IMR-90 (cell line): ENCODE results near the gene PLEKHG7. TPM values are rescaled to one million over a fixed set of nuclear protein-coding genes. Genes with fewer than 3 reads are reported as not detected.

Experiments used
- ATAC-seq: fragments of 200-7000 bp; cut with Tn5 transposase; 2 replicates; pipeline ENCODE4 v1.9.1; 2020; ENCODE audit warnings: low read depth, mild to moderate bottlenecking, moderate library complexity
- BruUV-seq: library from RNA; stranded (reverse); fragments of 400-500 nt; replicated peaks from 2 replicates; lab custom pipeline; 2021; lab: Mats Ljungman, UMichigan
- CTCF ChIA-PET: fragments of 300-600 bp; formaldehyde crosslinking; extraction: SDS; loops from one replicate; lab custom pipeline; 2021; ENCODE audit warnings: antibody characterized with exemption; lab: Yijun Ruan, JAX
- POLR2A ChIA-PET: fragments of 300-600 bp; sonication (Branson Sonifier 250); formaldehyde crosslinking; loops from one replicate; lab custom pipeline; 2022; ENCODE audit warnings: antibody characterized with exemption; ENCODE audit not compliant: unreplicated experiment; lab: Charles Lee
- DNase-seq: peaks from one replicate; pipeline ENCODE4 v3.0.0; 2013
- H2AFZ ChIP-seq: replicated peaks from 2 replicates; pipeline ENCODE3; 2013; ENCODE audit warnings: low read length, mild to moderate bottlenecking; ENCODE audit not compliant: poor library complexity
- H2AK5ac ChIP-seq: 2 replicates; pipeline ENCODE4 v1.6.1; 2013; ENCODE audit warnings: low read depth, low read length, inconsistent platforms
- H2AK9ac ChIP-seq: replicated peaks from 2 replicates; pipeline ENCODE3; 2013; ENCODE audit warnings: mild to moderate bottlenecking, low read depth, low read length, moderate library complexity; ENCODE audit not compliant: poor library complexity
- H2BK120ac ChIP-seq: 2 replicates; pipeline ENCODE4 v1.6.1; 2013; ENCODE audit warnings: low read depth, low read length, inconsistent platforms
- H2BK15ac ChIP-seq: 3 replicates; pipeline ENCODE4 v1.6.1; 2013; ENCODE audit warnings: low read depth, low read length, inconsistent platforms
- H2BK20ac ChIP-seq: 2 replicates; pipeline ENCODE4 v1.6.1; 2013; ENCODE audit warnings: low read depth, mild to moderate bottlenecking, inconsistent platforms, low read length, moderate library complexity
- H2BK5ac ChIP-seq: 2 replicates; pipeline ENCODE4 v1.6.1; 2013; ENCODE audit warnings: mild to moderate bottlenecking, low read depth, low read length, inconsistent platforms; ENCODE audit not compliant: poor library complexity, severe bottlenecking
- H3K14ac ChIP-seq: replicated peaks from 2 replicates; pipeline ENCODE4 v1.6.1; 2013; ENCODE audit warnings: low read depth, low read length, inconsistent platforms
- H3K18ac ChIP-seq: 2 replicates; pipeline ENCODE4 v1.6.1; 2013; ENCODE audit warnings: low read depth, low read length, control low read depth
- H3K23ac ChIP-seq: 2 replicates; pipeline ENCODE4 v1.6.1; 2013; ENCODE audit warnings: low read depth, low read length, inconsistent platforms
- H3K27ac ChIP-seq: 2 replicates; pipeline ENCODE4 v1.5.1; 2013; ENCODE audit warnings: mild to moderate bottlenecking, control low read depth, low read length; ENCODE audit not compliant: insufficient read depth
- H3K27me3 ChIP-seq: 2 replicates; pipeline ENCODE4 v1.6.1; 2013; ENCODE audit warnings: low read length; ENCODE audit not compliant: control insufficient read depth, insufficient read depth
- H3K36me3 ChIP-seq: 2 replicates; pipeline ENCODE4 v1.6.1; 2013; ENCODE audit warnings: low read length, mixed read lengths; ENCODE audit not compliant: control insufficient read depth, insufficient read depth
- H3K4ac ChIP-seq: 2 replicates; pipeline ENCODE4 v1.6.1; 2013; ENCODE audit warnings: low read depth, low read length, inconsistent platforms
- H3K4me1 ChIP-seq: 2 replicates; pipeline ENCODE4 v1.6.1; 2013; ENCODE audit warnings: low read length, mixed read lengths; ENCODE audit not compliant: control insufficient read depth, insufficient read depth
- H3K4me2 ChIP-seq: 2 replicates; pipeline ENCODE4 v1.6.1; 2013; ENCODE audit warnings: low read depth, mild to moderate bottlenecking, control low read depth, low read length, moderate library complexity
- H3K4me3 ChIP-seq: 2 replicates; pipeline ENCODE4 v1.5.1; 2013; ENCODE audit warnings: low read depth, mild to moderate bottlenecking, control low read depth, low read length, moderate library complexity; ENCODE audit not compliant: insufficient read depth
- H3K56ac ChIP-seq: 2 replicates; pipeline ENCODE4 v1.6.1; 2013; ENCODE audit warnings: low read length, inconsistent platforms; ENCODE audit not compliant: insufficient read depth; ENCODE audit errors: extremely low read depth
- H3K79me1 ChIP-seq, 2 experiments: 2 replicates each; pipeline ENCODE4 v1.6.1; 2013; ENCODE audit warnings: low read length in 2 of 2, inconsistent platforms in 1 of 2, low read depth in 1 of 2
- H3K9ac ChIP-seq: 2 replicates; pipeline ENCODE4 v1.6.1; 2013; ENCODE audit warnings: low read depth, low read length, control low read depth
- H3K9me1 ChIP-seq: 2 replicates; pipeline ENCODE4 v1.6.1; 2013; ENCODE audit warnings: low read length, inconsistent platforms; ENCODE audit not compliant: insufficient read depth
- H3K9me3 ChIP-seq: 2 replicates; pipeline ENCODE4 v1.6.1; 2013; ENCODE audit warnings: low read length; ENCODE audit not compliant: control insufficient read depth, insufficient read depth
- H4K20me1 ChIP-seq: 2 replicates; pipeline ENCODE4 v1.6.1; 2013; ENCODE audit warnings: low read length, inconsistent platforms; ENCODE audit not compliant: insufficient read depth
- H4K5ac ChIP-seq: 2 replicates; pipeline ENCODE4 v1.6.1; 2013; ENCODE audit warnings: mild to moderate bottlenecking, low read depth, low read length, control low read depth
- H4K8ac ChIP-seq, 2 experiments: 2 replicates each; pipeline ENCODE4 v1.6.1; 2013; ENCODE audit warnings: low read depth in 2 of 2, low read length in 2 of 2, control low read depth in 1 of 2, inconsistent platforms in 1 of 2
- H4K91ac ChIP-seq: 2 replicates; pipeline ENCODE4 v1.6.1; 2013; ENCODE audit warnings: low read depth, low read length, inconsistent platforms; ENCODE audit not compliant: insufficient read depth
- ELK1 ChIP-seq: fragments of 150-350 bp; IDR thresholded peaks from 2 replicates; pipeline ENCODE4 v1.6.1; 2016; ENCODE audit warnings: low read depth, mild to moderate bottlenecking, low read length, moderate library complexity, borderline replicate concordance
- MAFK ChIP-seq: IDR thresholded peaks from 2 replicates; pipeline ENCODE4 v1.6.1; 2012; ENCODE audit warnings: low read depth, low read length, improper control_type of control experiment
- USF2 ChIP-seq: fragments of 150-350 bp; IDR thresholded peaks from 2 replicates; pipeline ENCODE4 v1.6.1; 2017; ENCODE audit warnings: mild to moderate bottlenecking, antibody characterized with exemption, low read length, low read depth
- WGBS, 2 experiments: methylation state at CpG; one replicate each; pipeline versions ENCODE4 v1.1.5 to v1.1.7; 2013; ENCODE audit warnings: missing lambda C conversion rate in 2 of 2; ENCODE audit not compliant: insufficient read length in 1 of 2; ENCODE audit errors: extremely low coverage in 2 of 2; 5-methylcytosine and 5-hydroxymethylcytosine counted together
- dilution Hi-C: fragments of 300-500 bp; cut with HindIII; formaldehyde crosslinking; loops from one replicate; pipeline ENCODE4 v1.14.3; 2018; ENCODE audit warnings: low sequenced_read_pairs; ENCODE audit not compliant: unreplicated experiment
- in situ Hi-C: fragments of 300-500 bp; cut with MboI; formaldehyde crosslinking; loops from 3 replicates; pipeline ENCODE4 v1.14.3; 2019; ENCODE audit warnings: low sequenced_read_pairs, inconsistent platforms, mixed read lengths
- intact Hi-C: fragments of 100-400 bp; cut with micrococcal nuclease; formaldehyde crosslinking; loops from 2 replicates; pipeline ENCODE4 v1.10.0; 2022
- polyA plus RNA-seq, 3 experiments: library from polyadenylated mRNA; depleted of rRNA; stranded (reverse); fragments of >200 nt; gene quantifications; 2 replicates each; pipeline ENCODE4 v1.2.3, GENCODE V29; 2012; ENCODE audit warnings: low replicate concordance in 1 of 3
- total RNA-seq: library from RNA; depleted of rRNA; stranded (reverse); fragments of >200 nt; gene quantifications from 2 replicates; pipeline ENCODE4 v1.2.3, GENCODE V29; 2012

PLEKHG7 gene
- total and polyA plus RNA-seq, 2 of the 4 experiments (the other 2 are of a cell fraction): not detected

GRCh38 chr12:92719674-92720073 lies 16.9 kb downstream of the PLEKHG7 start:
- Histone ChIP-seq H3K4ac (no peak overlapping the region), H4K20me1 (no peaks in the 10 kb centered on the region), H3K14ac (no peak overlapping the region; the same call in 1 of the 2 replicates), H3K27me3 (no peaks in the 10 kb centered on the region), H3K18ac (no peak overlapping the region), H2AK5ac (peak overlapping the region; percentile 35; the same call in 1 of the 2 replicates), H2BK20ac (peak overlapping the region; percentile 40), H4K5ac (no peak overlapping the region), H2BK5ac (no peak overlapping the region), H3K9me3 (peaks cover 2% of the 10 kb centered on the region), H2BK120ac (peak overlapping the region; percentile 6; the same call in 1 of the 2 replicates), H4K8ac (no peak overlapping the region), H3K36me3 (no peaks in the 10 kb centered on the region), H3K27ac (no peak overlapping the region), H4K91ac (no peak overlapping the region), H3K56ac (no peak overlapping the region), H2BK15ac (no peak overlapping the region), H2AK9ac (no peak overlapping the region), H3K4me3 (no peak overlapping the region), H3K9me1 (peaks cover 3% of the 10 kb centered on the region), H3K23ac (no peak overlapping the region), H3K4me2 (no peak overlapping the region), H3K4me1 (peaks cover 5% of the 10 kb centered on the region), H3K79me1 (no peaks in the 10 kb centered on the region), H2AFZ (peak overlapping the region; percentile 8), H3K9ac (no peak overlapping the region)
- POLR2A ChIA-PET: no interaction called here
- in situ Hi-C loops: no loop called here
- intact Hi-C loops: no loop called here
- ATAC-seq: no peak
- dilution Hi-C loops: no loop called here
- WGBS, 2 experiments: no CpG with 5 or more reads among the region's 6 CpGs
- CTCF ChIA-PET: no interaction called here
- DNase-seq: peak; percentile 22
- BruUV-seq: no TSS peak
- TF ChIP-seq MAFK (no peak), ELK1 (no peak), USF2 (no peak)
